NOMO-1 treated with DMSO at 0.1 percent for 48 hours (cell line): ENCODE data around the gene ARAF.

ENCODE experiments used
- DNase-seq: peaks from one replicate; lab custom pipeline; 2025; ENCODE audit not compliant: unreplicated experiment; lab: John Stamatoyannopoulos, UW

Gene ARAF

DNA sequence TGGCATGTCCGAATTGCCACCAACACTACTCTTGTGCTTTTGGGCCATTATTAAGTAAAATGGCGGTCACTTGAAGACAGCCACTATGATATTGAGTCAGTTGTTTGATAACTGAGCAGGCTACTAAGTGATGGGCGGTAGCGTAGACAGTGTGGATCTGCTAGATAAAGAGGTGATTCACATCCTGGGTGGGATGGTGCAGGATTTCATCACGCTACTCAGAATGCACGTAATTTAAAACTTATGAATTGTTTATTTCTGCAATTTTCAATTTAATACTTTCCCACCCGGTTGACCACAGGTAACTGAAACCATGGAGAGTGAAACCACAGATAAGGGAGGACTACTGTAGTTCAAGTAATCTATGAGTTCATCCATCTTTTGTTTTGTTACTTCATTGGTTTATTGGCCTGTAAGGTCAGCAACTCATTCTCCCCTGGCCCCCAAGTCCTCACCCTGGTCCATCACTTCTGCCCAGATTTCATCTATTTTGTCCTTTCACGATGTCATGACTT, 2.9 kb downstream of the ARAF start:
- no peak for DNase-seq

DNA sequence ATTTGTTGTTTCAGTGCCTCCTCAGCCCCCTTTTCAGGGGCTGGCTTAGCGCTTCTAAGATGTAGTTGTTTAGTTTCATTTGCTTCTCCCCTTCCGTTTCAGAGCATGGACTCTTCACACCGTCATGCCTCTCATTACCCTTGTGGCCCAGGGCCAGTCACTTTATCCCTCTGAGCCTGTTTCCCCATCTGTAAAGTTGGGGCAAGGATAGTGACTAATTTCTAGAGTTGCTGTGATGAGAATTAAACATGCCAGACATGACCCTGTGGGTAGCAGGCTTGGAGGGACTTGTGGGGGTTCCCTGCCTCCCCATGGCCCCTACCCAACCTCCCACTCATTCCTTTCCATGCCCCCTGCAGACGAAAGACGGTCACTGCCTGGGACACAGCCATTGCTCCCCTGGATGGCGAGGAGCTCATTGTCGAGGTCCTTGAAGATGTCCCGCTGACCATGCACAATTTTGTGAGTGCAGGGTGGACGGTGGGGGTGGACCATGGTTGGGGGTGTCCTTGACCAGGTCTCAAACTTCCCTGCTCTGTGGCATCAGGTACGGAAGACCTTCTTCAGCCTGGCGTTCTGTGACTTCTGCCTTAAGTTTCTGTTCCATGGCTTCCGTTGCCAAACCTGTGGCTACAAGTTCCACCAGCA, 3.6 kb downstream of the ARAF start:
- DNase-seq, result no peak

DNA sequence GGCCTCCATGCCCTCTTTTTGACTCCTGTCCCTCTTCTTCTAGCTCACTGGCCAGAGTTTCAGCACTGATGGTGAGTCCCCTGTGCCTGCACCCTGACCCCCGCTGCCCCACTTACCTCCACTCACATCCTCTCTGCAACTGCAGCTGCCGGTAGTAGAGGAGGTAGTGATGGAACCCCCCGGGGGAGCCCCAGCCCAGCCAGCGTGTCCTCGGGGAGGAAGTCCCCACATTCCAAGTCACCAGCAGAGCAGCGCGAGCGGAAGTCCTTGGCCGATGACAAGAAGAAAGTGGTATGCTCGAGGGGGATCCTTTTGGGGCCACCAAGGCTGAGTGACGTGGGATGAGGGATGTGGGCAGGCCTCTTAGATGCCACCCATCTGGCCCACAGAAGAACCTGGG, 5.8 kb downstream of the ARAF start:
- no peak for DNase-seq

DNA sequence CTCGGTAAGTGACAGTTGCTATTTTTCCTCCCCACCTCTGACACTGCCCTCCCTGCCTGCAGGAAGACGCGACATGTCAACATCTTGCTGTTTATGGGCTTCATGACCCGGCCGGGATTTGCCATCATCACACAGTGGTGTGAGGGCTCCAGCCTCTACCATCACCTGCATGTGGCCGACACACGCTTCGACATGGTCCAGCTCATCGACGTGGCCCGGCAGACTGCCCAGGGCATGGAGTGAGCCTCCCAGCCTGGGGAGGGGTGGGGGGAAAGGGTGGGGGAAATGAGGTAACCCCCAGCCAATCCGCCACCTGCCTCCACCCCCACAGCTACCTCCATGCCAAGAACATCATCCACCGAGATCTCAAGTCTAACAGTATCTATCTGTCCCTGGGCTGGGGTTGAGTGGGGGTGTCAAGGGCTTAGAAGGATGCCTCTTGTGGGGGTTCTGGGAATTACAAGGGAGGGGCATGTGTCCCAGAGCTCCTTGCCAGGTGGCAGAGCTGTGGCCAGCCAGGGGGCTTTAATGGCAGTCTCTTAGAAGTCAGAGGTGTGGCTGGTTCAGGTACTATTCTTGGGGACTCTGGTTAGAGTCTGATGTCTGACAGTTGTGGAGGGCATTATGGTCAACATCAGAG, 7.8 kb downstream of the ARAF start:
- peak; percentile 3 for DNase-seq

DNA sequence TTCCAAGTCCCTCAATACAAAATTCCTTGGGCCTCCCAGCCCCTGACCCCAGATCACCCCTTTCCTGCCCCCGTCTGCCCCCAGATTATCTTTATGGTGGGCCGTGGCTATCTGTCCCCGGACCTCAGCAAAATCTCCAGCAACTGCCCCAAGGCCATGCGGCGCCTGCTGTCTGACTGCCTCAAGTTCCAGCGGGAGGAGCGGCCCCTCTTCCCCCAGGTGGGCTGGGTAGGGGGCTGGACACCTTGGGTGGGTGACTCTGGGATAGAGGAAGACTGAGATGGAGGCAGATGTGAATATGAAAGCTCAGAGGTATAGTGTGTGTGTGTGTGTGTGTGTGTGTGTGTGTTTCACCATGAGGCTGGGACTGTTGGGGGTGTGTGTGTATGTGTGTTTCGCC, 9.8 kb downstream of the ARAF start:
- no peak for DNase-seq

DNA sequence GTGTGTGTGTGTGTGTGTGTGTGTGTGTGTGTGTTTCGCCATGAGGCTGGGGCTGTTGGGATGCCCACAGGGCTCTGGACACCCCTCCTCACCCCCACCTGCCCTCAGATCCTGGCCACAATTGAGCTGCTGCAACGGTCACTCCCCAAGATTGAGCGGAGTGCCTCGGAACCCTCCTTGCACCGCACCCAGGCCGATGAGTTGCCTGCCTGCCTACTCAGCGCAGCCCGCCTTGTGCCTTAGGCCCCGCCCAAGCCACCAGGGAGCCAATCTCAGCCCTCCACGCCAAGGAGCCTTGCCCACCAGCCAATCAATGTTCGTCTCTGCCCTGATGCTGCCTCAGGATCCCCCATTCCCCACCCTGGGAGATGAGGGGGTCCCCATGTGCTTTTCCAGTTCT, 10.2 kb downstream of the ARAF start:
- no peak for DNase-seq

DNA sequence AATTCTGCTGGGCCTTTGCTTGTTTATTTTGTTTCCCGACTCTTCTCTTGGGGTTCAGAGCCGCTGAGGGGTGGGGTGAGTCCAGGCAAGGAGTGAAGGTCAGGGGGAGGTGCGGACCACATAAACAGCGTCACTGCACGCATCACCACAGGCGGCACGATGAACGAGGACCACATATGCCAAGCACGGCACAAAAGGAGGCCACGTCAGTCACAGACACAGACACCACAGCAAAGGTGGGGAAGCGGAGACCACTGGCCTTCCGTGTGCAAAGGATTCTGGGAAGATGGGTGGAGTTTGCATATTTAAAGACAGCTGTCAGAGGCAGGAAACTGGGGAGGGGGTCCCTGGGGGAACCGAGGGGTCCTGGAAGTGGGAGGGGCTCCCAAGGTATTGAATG, 10.9 kb downstream of the ARAF start:
- no peak for DNase-seq

DNA sequence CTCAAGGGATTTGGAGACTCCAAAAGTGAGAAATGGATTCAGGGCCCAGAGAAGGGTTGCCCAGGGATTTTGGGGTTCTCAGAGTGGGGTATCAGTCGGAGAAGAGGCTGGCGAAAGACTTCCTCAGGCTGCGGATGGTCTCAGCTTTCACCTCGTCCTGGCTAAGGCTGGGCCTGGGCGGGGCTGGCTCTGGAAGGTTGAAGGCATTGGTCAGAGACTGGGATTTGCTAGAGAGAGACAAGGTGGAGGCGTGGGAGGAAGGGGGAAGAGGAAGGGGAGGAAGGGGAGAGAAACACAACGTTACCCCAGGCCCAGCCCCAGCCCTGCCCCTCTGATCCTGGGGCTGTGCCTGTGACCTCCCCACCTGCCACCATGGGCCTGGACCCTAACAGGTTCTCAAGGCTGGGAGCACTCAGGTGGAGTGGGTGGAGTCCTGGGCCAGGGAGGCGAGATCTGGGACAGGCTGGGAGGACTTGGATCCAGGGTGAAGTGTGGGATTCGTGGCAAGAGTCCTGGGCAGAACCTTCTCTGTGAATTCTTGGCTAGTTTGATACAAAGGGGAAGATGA, 11.9 kb downstream of the ARAF start:
- DNase-seq, result no peak

DNA sequence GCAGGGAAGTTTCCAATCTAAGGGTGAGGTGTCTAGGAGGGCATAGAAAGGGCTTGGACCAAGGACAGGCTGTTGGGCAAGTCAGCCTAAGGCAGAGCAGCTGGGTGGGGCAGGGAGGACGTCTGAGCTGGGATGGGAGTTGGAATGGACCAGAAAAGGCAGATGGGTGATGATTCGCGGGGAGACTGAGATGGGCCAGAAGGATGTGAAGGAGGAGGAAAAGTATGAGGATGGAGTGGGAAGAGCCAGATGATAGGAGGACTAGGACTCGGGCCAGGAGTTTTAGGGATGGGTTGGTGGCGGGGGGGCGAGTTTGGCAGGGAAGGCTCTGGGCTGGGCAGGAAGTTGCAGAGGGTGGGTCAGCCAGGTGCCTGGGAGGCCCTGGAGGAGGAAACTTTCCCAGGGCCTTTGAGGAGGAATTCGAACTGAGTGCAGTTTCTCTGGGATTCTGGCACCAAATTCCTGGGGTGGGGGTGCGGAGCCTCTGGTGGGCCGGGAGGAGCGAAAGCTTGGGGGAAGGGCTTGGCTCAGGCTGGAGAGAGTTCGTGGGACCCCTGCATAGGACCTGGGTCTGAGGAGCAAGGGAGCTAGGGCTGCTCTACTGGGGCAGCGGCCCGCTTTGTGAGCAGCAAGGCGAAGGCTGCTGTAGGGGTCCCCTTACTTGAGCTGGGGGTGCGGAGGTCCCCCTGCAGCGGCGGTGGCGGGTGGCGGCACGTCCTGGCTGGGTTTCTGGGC, 12.5 kb downstream of the ARAF start:
- no peak for DNase-seq

DNA sequence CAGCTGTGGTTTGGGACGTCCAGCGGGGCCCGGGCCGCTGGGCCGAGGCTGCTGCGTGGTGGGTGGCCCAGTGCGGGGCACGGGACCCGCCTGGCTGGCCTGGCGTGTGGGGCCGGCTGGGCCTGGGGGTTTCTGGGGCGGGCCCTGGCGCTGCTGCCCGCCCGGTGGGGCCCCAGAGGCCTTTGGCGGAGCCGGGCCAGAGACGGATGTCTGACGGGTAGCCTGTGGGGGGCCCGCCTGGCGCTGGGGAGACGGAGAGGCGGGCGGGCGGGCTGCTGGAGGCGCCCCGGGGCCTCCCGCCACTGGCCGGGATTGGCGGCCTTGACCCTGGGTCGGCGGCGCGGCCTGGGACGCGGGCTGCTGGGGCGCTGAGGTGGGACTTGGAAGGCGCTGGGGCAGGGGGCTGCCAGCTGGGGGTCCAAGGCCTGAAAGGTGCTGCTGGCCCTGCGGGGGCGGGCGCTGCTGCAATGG, 13.1 kb downstream of the ARAF start:
- no peak for DNase-seq

DNA sequence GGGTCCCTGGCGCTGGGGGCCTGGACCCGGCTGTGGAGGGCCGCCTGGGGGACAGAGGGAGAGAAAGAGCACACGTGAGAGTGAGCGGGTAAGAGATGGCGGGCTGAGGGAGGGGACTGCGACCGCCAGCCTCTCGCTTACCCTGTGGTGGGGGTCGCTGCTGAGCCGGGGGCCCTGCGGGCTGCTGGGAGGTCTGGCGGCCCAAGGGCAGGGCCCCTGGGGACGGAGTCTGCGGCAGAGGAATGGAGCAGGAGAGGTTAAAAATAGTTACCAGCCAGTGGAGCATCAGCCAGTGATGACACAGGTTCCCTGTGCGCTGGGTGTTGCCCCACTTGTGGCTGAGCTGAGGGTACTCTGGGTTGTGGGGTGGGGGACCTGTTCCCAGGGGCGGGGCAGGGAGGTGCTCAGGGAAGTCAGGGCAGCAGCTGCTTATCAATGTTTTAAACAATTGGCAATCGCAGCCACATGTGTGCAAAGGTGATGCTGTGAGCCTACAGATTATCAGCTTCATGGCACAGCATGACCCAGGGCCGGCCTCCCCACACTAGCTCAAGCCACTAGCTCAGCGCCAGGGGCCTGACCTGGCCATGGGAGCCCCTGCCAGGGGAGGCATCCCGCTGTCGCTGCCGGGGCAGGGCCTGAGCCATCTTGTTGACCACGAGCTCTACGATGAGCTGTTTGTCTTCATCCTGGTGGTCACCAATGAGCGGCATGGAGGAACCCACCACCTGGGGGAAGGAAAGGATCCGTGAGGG, 13.7 kb downstream of the ARAF start:
- DNase-seq, result no peak

DNA sequence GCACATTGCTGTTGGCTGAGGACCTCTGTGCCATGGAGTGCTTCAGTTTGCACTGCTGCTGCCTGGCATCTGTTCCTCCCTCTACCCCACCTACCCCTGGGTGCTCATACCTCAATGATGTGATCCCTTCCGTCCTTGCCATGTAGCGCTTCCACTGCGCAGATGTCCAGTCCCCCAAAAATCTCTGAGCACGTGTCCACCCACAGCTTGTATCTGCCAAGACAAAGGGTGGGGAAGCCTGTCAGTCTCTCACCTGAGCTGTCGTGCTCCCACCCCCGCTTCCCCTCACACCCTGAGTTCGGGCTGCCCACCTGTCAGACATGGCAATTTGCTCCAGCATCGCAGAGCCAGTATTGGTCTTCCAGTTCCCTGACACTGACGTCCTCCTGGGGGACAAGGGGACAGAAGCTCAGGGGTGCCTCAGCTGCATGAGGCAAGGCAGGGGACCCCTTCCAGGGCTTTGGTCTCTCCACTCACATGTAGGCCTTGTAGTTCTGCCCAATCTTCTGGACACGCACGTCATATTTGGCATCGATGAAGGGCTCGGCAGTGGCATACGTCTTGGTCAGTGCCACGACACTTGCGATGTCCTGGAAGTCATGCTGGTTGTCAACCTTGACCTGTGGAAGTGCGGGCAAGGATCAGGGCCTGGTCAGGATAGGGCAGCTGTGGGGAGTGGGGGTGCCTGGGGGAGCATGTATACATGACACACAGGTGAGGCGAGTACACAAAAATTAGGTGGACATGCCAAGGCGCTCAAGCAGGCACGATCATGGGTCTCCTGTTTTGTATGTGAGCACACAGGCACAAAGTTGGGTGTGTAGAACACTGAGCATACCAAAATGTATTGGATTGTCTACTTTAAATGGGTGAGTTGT, 15.3 kb downstream of the ARAF start:
- DNase-seq, result no peak

DNA sequence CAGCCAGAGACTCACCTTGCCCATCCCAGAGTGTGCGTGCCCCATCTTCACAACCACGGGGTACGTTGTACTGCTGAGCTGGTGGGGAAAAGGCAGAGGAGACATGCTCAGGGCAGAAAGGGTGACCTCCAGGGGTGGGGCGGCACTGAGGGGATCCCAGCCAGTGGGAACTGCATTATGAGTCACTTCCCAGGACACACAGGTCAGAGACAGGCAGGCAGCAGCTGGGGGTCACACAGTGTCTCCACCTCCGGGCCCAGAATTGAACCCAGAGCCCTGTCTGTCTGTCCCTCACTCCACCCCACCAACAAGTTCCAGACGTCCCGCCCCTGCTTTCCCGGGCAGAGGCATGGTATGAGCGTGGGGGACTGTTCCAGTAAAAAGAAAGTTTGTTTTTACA, 16.4 kb downstream of the ARAF start:
- DNase-seq, result no peak

DNA sequence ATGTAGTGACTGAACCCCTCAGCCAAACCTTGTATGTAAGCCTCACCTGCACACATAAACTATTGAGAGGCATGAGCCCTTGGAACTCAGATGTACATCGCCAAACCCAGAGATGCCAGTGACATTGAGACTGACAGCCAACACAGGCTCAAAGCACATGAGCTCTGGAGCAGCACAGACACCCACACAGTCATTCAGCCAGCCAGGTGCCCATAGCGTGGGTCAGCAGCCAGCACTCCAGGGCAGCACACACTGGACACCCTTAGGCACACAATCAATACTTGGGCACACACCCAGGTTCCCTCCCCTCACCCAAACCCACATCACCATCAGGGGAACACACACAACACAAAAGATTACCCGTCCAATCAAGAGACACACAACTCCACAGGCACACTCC, 16.9 kb downstream of the ARAF start:
- no peak for DNase-seq

DNA sequence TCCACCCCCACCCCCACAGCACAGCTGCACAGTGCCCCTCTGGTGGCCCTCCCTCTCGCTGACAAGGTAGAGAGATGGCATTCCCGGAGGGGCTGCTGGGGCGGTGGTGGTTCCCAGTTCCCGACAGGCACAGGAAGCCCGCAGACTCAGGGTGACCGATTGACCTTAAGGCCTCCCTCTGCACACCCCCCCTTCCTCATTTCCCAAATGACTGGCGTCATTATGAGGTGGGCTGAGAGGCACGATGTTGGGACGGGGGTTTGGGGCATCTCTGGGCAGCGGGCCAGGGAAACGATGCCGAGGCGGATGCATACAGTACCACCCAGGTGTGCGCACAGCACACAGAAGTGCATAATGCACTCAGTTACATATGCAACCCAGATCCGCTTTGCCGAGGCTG, 17.7 kb downstream of the ARAF start:
- no peak for DNase-seq

DNA sequence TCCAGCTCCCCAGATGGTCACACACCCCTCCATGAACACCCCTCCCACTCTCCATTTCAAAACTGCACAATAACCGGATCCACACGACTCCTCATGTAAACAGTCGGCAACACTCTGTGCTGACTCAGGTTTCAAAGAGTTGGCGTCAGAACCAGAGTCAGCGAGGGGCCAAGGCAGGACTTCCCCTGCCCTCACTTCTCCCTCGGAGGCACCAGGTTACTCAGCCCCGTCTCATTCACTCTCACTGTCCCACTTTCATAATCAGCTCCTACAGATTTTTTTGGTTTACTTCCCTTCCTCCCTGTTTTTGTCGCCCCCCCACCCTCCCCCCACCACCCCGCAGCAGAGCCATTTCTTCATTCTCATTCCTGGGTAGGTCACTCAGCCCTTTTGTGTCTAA, 18.5 kb downstream of the ARAF start:
- peak; percentile 20 for DNase-seq

DNA sequence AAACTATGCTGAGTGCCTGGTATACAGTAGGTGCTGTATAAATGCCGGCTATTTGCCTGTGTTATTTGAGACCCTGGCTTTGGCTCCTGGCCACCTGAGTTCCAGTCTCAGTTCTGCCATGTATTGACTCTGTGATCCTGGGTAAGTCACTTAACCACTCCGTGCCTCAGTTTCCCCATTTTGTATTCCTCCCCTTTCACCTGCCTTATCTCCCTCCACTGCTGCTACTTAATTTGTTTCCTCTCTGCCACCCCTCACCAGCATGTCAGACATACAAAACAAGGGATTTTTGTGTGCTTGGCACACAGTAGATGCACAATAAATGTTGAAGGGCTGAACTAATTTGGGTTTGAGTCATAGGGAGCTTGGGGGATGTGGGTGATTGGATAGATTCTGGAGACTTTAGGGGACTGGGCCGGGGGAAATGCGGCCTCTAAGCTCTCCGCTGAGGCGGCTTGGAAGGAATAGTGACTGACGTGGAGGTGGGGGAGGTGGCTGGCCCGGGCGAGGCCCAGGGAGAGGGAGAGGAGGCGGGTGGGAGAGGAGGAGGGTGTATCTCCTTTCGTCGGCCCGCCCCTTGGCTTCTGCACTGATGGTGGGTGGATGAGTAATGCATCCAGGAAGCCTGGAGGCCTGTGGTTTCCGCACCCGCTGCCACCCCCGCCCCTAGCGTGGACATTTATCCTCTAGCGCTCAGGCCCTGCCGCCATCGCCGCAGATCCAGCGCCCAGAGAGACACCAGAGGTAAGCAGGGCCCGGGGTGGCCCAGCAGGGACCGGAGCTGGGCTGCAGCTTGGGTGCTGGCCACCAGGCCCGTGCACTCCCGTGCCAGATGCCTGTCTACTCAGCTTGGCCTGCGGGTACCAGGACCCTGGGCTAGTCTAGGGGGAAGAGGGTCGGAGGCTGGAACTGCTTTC, 21.0 kb downstream of the ARAF start, which contains the start of gene TIMP1:
TIMP1 (plus strand) TSS at position 706 of the 917 bp plus-strand sequence. CDS start 980 bp downstream, outside the sequence.
- DNase-seq, result peak; percentile 91

DNA sequence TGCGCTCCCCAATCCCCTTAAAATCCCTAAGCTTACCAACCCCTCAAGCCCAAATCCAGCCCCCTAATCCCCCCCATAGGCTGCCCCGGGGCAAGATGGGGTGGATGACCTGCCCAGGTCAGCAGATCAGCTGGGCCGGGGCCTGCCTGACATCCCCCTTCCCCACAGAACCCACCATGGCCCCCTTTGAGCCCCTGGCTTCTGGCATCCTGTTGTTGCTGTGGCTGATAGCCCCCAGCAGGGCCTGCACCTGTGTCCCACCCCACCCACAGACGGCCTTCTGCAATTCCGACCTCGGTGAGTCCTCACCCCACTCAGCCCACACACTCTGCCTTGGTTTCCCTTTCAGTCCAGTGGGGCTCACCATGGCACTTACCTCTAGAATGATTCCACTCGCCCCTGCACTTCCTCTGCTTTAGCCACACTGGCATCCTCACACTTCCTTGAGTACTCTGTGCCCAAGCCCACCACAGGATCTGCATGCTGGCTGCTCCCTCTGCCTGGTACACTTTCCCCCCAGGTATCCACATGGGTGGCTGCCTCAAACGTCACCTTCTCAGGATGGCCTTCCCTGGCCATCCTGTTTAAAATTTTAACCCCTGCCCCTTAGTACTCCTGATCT, 22.3 kb downstream of the ARAF start:
- no peak for DNase-seq
